ENCODE results near the gene BEND2.

The BEND2 gene

DNA sequence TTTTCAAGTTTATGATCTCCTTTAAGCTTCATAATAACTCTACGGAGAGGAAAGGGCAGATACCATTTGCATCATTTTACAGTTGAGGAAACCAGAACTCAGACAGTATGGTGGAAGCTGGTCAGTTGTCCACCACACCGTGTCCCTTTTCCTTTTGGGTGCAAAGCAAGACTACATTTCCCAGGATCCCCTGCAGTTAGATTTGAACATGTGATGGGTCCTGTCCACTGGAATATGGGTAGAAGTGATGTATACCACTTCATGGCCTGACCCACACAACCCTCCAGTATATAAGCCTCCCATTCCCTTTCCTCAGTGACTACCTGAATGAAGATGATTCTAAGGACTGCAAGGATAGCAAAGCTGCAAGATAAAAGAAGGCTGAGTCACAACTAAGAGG is 74.7 kb downstream of the BEND2 start:
- H3K4me3 ChIP-seq (ENCODE audit: low read depth in 1 of 2, low read length in 1 of 2) = no peak overlapping the region
- no peaks in the 10 kb centered on the region for H3K27me3 ChIP-seq
- no peaks in the 10 kb centered on the region for H3K4me1 ChIP-seq (ENCODE audit: control insufficient read depth in 1 of 2, insufficient read depth in 1 of 2, low read depth in 1 of 2, low read length in 1 of 2)
- H3K27ac ChIP-seq = no peak overlapping the region
- H3K9me3 ChIP-seq = no peaks in the 10 kb centered on the region
- TF ChIP-seq CTCF (IDR thresholded peaks at IDR 0.05) = no peak
- H3K36me3 ChIP-seq = no peaks in the 10 kb centered on the region

- Histone ChIP-seq H3K36me3 (no peaks in the 10 kb centered on the region), H3K27ac (no peak overlapping the region), H3K4me3 (ENCODE audit: low read depth in 1 of 2, low read length in 1 of 2) (no peak overlapping the region), H3K27me3 (no peaks in the 10 kb centered on the region), H3K4me1 (ENCODE audit: control insufficient read depth in 1 of 2, insufficient read depth in 1 of 2, low read depth in 1 of 2, low read length in 1 of 2) (no peaks in the 10 kb centered on the region), H3K9me3 (no peaks in the 10 kb centered on the region)
- TF ChIP-seq CTCF (IDR thresholded peaks at IDR 0.05) = no peak
These were observed 83.9 kb downstream of the BEND2 start for GRCh38 chrX:18136816-18137215.

GRCh38 chrX:18133605-18134004 is 87.1 kb downstream of the BEND2 start:
- Histone ChIP-seq H3K36me3 (no peaks in the 10 kb centered on the region), H3K4me3 (ENCODE audit: low read depth in 1 of 2, low read length in 1 of 2) (no peak overlapping the region), H3K9me3 (no peaks in the 10 kb centered on the region), H3K27me3 (no peaks in the 10 kb centered on the region), H3K4me1 (ENCODE audit: control insufficient read depth in 1 of 2, insufficient read depth in 1 of 2, low read depth in 1 of 2, low read length in 1 of 2) (no peaks in the 10 kb centered on the region), H3K27ac (no peak overlapping the region)
- no peak for TF ChIP-seq CTCF (IDR thresholded peaks at IDR 0.05)

DNA sequence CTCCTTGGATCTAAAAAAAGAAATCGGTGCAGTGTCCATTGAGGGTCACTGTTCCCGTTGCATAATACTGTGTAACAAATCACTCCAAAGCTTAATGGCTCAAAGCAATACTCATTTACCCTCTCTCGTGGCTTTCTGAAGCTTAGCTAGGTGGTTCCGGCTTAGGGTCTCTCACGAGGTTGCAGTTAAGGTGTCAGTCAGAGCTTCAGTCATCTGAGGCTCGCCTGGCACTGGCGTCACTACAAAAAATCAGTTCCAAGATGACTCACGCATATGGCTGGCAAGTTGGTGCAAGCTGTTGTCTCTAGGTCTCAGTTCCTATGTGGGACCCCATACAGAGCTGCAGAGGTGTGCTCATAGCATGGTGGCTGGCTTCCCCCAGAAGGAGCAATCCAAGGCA is 91.0 kb downstream of the BEND2 start:
- H3K27ac ChIP-seq = no peak overlapping the region
- no peaks in the 10 kb centered on the region for H3K9me3 ChIP-seq
- H3K36me3 ChIP-seq = no peaks in the 10 kb centered on the region
- no peaks in the 10 kb centered on the region for H3K27me3 ChIP-seq
- TF ChIP-seq CTCF (IDR thresholded peaks at IDR 0.05) = no peak
- H3K4me1 ChIP-seq (ENCODE audit: control insufficient read depth in 1 of 2, insufficient read depth in 1 of 2, low read depth in 1 of 2, low read length in 1 of 2) = no peaks in the 10 kb centered on the region
- no peak overlapping the region for H3K4me3 ChIP-seq (ENCODE audit: low read depth in 1 of 2, low read length in 1 of 2)

GRCh38 chrX:18126971-18127370 is 93.7 kb downstream of the BEND2 start:
- TF ChIP-seq CTCF (IDR thresholded peaks at IDR 0.05) = no peak
- H3K27ac ChIP-seq = no peak overlapping the region

GRCh38 chrX:18119856-18120255 is 100.8 kb downstream of the BEND2 start:
- H3K4me3 ChIP-seq (ENCODE audit: low read depth in 1 of 2, low read length in 1 of 2) = no peak overlapping the region
- no peaks in the 10 kb centered on the region for H3K36me3 ChIP-seq
- H3K9me3 ChIP-seq = no peaks in the 10 kb centered on the region
- H3K4me1 ChIP-seq (ENCODE audit: control insufficient read depth in 1 of 2, insufficient read depth in 1 of 2, low read depth in 1 of 2, low read length in 1 of 2) = no peaks in the 10 kb centered on the region
- no peak for TF ChIP-seq CTCF (IDR thresholded peaks at IDR 0.05)
- no peaks in the 10 kb centered on the region for H3K27me3 ChIP-seq
- H3K27ac ChIP-seq = no peak overlapping the region

More at GRCh38 chrX:18126971-18127370, 93.7 kb downstream of the BEND2 start:
- Histone ChIP-seq H3K4me3 (ENCODE audit: low read depth in 1 of 2, low read length in 1 of 2) (no peak overlapping the region), H3K36me3 (no peaks in the 10 kb centered on the region), H3K27me3 (no peaks in the 10 kb centered on the region), H3K4me1 (ENCODE audit: control insufficient read depth in 1 of 2, insufficient read depth in 1 of 2, low read depth in 1 of 2, low read length in 1 of 2) (no peaks in the 10 kb centered on the region), H3K9me3 (no peaks in the 10 kb centered on the region)
